ENCODE results near the gene MAP4K5.

DNA sequence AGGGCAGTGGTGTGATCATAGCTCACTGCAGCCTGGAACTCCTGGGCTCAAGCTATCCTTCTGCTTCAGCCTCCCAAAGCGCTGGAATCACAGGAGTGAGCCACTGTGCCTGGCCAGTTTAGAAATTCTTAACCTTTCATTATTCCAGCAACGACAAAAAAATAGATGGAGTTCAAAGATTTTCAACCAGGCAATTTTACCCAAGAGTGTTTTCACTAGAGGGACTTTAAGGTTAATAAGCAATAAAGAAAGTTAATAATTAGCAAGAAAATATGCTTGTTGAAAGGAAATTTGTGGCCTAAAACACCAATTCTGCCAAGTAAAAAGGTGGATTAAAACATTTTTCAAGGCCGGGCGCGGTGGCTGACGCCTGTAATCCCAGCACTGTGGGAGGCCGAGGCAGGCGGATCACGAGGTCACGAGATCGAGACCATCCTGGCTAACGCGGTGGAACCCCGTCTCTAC lies 150.5 kb downstream of the MAP4K5 start:
- TF ChIP-seq, protein P1, sequence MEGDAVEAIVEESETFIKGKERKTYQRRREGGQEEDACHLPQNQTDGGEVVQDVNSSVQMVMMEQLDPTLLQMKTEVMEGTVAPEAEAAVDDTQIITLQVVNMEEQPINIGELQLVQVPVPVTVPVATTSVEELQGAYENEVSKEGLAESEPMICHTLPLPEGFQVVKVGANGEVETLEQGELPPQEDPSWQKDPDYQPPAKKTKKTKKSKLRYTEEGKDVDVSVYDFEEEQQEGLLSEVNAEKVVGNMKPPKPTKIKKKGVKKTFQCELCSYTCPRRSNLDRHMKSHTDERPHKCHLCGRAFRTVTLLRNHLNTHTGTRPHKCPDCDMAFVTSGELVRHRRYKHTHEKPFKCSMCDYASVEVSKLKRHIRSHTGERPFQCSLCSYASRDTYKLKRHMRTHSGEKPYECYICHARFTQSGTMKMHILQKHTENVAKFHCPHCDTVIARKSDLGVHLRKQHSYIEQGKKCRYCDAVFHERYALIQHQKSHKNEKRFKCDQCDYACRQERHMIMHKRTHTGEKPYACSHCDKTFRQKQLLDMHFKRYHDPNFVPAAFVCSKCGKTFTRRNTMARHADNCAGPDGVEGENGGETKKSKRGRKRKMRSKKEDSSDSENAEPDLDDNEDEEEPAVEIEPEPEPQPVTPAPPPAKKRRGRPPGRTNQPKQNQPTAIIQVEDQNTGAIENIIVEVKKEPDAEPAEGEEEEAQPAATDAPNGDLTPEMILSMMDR (IDR thresholded peaks at IDR 0.05): no peak
- no peak for TF ChIP-seq EP300 (IDR thresholded peaks at IDR 0.05)
- TF ChIP-seq POLR2A (IDR thresholded peaks at IDR 0.05): no peak

Measured in ovary (tissue), 3 donors.